Fibroblast of lung (primary cell): ENCODE data around the gene CAMK1D. TPM values are rescaled to one million over a fixed set of nuclear protein-coding genes. Genes with fewer than 3 reads are reported as not detected.
A peak's percentile ranks its signal among the peaks of the same experiment; 100 is the strongest.

Experiments used
- DNase-seq, 2 donors: peaks; one replicate each; pipeline versions ENCODE4 v3.0.0 to v3.0.0-alpha.2; 2010; ENCODE audit warnings: low read depth in 2 of 2
- H2AFZ ChIP-seq: 2 replicates; pipeline ENCODE4 v1.5.1; 2012; ENCODE audit warnings: low read length, control low read depth, inconsistent platforms
- H3K27ac ChIP-seq: 2 replicates; pipeline ENCODE4 v1.5.1; 2011; ENCODE audit warnings: low read length, control low read depth; ENCODE audit not compliant: insufficient read depth
- H3K27me3 ChIP-seq: 2 replicates; pipeline ENCODE4 v1.5.1; 2011; ENCODE audit warnings: mild to moderate bottlenecking, low read length; ENCODE audit not compliant: control insufficient read depth, insufficient read depth
- H3K36me3 ChIP-seq: 2 replicates; pipeline ENCODE4 v1.5.1; 2011; ENCODE audit warnings: low read length; ENCODE audit not compliant: control insufficient read depth, insufficient read depth
- H3K4me1 ChIP-seq: 2 replicates; pipeline ENCODE4 v1.5.1; 2011; ENCODE audit warnings: low read length; ENCODE audit not compliant: control insufficient read depth, insufficient read depth; ENCODE audit errors: extremely low read depth
- H3K4me2 ChIP-seq: 2 replicates; pipeline ENCODE4 v1.5.1; 2011; ENCODE audit warnings: low read length, control low read depth; ENCODE audit not compliant: insufficient read depth; ENCODE audit errors: extremely low read depth
- H3K4me3 ChIP-seq, 4 experiments: fragments of 200-600 bp in 1 of 4; sonication (generic) in 1 of 4; replicated peaks in 1 of 4; 2 replicates each; pipeline ENCODE4 v1.5.1; 2011 to 2016; ENCODE audit warnings: low read length in 4 of 4, low read depth in 3 of 4, mild to moderate bottlenecking in 3 of 4, control low read depth in 2 of 4, inconsistent platforms in 1 of 4, mixed read lengths in 1 of 4; ENCODE audit not compliant: insufficient read depth in 1 of 4; ENCODE audit errors: control extremely low read depth in 1 of 4
- H3K79me2 ChIP-seq: 2 replicates; pipeline ENCODE4 v1.5.1; 2012; ENCODE audit warnings: mild to moderate bottlenecking, low read length, inconsistent platforms; ENCODE audit not compliant: control insufficient read depth, insufficient read depth
- H3K9ac ChIP-seq: 2 replicates; pipeline ENCODE4 v1.5.1; 2011; ENCODE audit warnings: mild to moderate bottlenecking, low read length, control low read depth; ENCODE audit not compliant: insufficient read depth
- H3K9me3 ChIP-seq: 2 replicates; pipeline ENCODE4 v1.5.1; 2012; ENCODE audit warnings: low read depth, low read length; ENCODE audit not compliant: control insufficient read depth, insufficient read depth
- H4K20me1 ChIP-seq: 2 replicates; pipeline ENCODE4 v1.5.1; 2011; ENCODE audit warnings: low read length; ENCODE audit not compliant: control insufficient read depth, insufficient read depth; ENCODE audit errors: extremely low read depth
- EZH2 ChIP-seq: IDR thresholded peaks from 2 replicates; pipeline ENCODE4 v1.5.1; 2012; ENCODE audit warnings: low read length, control low read depth, mild to moderate bottlenecking; ENCODE audit errors: missing control alignments
- polyA plus RNA-seq, 2 donors: library from polyadenylated mRNA; depleted of rRNA in 1 of 2; stranded (reverse) in 1 of 2; unstranded in 1 of 2; fragments of >200 nt; gene quantifications; 2 replicates each; pipeline ENCODE4 v1.2.1, GENCODE V29; 2011 to 2012; ENCODE audit warnings: missing spikeins in 1 of 2
- total RNA-seq: library from RNA; depleted of rRNA; stranded (reverse); fragments of >200 nt; gene quantifications from 2 replicates; pipeline ENCODE4 v1.2.1, GENCODE V29; 2014
- TF ChIP-seq, protein P1 (sequence below), 2 donors: IDR thresholded peaks in 1 of 2; conservative IDR thresholded peaks in 1 of 2; 1 replicate in 1 of 2; 2 replicates in 1 of 2; pipeline ENCODE4 v1.5.1; 2011 to 2012; ENCODE audit warnings: low read length in 2 of 2, control low read depth in 1 of 2, inconsistent platforms in 1 of 2, low read depth in 1 of 2, mild to moderate bottlenecking in 1 of 2

CAMK1D gene
- total and polyA plus RNA-seq, 2 donors (not counting 1 experiment from before 2014, with no cell fraction given), result 2.3 TPM

DNA sequence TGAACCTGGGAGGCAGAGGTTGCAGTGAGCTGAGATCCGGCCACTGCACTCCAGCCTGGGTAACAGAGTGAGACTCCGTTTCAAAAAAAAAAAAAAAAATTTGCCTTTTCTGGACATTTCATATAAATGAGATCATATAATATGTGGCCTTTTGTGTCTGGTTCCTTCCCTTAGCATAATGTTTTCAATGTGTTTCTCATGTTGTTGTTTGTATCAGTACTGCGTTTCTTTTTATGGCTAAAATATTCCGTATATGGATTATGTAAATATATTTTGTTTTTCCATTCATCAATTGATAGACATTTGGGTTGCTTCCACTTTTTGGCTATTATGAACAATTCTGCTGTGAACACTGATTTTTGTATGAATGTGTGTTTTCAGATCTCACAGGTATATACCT, 394.6 kb downstream of the CAMK1D start:
- H3K79me2 ChIP-seq, result no peaks in the 10 kb centered on the region
- no peak overlapping the region for H3K9ac ChIP-seq
- no peaks in the 10 kb centered on the region for H3K27me3 ChIP-seq
- H3K4me3 ChIP-seq, result no peak overlapping the region
- no peaks in the 10 kb centered on the region for H3K9me3 ChIP-seq
- H4K20me1 ChIP-seq, result no peaks in the 10 kb centered on the region
- H2AFZ ChIP-seq, result no peak overlapping the region
- H3K4me2 ChIP-seq, result no peak overlapping the region
- DNase-seq, result no peak
- no peaks in the 10 kb centered on the region for H3K36me3 ChIP-seq
- no peaks in the 10 kb centered on the region for H3K4me1 ChIP-seq
- H3K27ac ChIP-seq, result no peak overlapping the region
- no peak for TF ChIP-seq EZH2
- TF ChIP-seq, protein P1, sequence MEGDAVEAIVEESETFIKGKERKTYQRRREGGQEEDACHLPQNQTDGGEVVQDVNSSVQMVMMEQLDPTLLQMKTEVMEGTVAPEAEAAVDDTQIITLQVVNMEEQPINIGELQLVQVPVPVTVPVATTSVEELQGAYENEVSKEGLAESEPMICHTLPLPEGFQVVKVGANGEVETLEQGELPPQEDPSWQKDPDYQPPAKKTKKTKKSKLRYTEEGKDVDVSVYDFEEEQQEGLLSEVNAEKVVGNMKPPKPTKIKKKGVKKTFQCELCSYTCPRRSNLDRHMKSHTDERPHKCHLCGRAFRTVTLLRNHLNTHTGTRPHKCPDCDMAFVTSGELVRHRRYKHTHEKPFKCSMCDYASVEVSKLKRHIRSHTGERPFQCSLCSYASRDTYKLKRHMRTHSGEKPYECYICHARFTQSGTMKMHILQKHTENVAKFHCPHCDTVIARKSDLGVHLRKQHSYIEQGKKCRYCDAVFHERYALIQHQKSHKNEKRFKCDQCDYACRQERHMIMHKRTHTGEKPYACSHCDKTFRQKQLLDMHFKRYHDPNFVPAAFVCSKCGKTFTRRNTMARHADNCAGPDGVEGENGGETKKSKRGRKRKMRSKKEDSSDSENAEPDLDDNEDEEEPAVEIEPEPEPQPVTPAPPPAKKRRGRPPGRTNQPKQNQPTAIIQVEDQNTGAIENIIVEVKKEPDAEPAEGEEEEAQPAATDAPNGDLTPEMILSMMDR (conservative IDR thresholded peaks at IDR 0.05 in 1 of 2, IDR thresholded peaks at IDR 0.05 in 1 of 2; ENCODE audit: low read depth in 1 of 2, low read length in 2 of 2), result no peak

DNA sequence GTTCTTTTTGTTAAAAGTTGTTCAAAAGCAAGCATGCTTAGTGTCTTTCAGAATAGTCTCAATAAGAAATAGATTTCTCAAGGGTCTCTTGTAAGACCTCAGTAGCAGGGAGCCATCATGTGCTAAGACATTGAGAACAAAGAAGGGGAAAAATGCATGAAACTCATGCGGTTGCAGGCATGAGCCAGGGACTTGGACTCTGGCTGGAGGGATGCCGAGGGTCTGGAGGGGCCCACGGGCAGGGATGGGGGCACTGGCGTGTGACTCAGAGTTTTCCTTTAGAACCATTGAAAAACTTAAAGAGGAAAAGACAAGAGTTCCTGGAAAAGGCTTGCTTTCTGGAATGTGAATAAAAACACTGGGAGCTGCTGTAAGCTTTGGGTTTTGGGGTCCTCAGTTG, 398.8 kb downstream of the CAMK1D start:
- no peaks in the 10 kb centered on the region for H3K36me3 ChIP-seq
- TF ChIP-seq EZH2, result no peak
- TF ChIP-seq, protein P1 (conservative IDR thresholded peaks at IDR 0.05 in 1 of 2, IDR thresholded peaks at IDR 0.05 in 1 of 2; ENCODE audit: low read depth in 1 of 2, low read length in 2 of 2), result no peak
- no peak overlapping the region for H3K4me2 ChIP-seq
- no peaks in the 10 kb centered on the region for H3K79me2 ChIP-seq
- H3K27me3 ChIP-seq, result no peaks in the 10 kb centered on the region
- DNase-seq, result peak in 1 of 2 donors; percentile 67
- no peaks in the 10 kb centered on the region for H3K9me3 ChIP-seq
- no peak overlapping the region for H3K9ac ChIP-seq
- H2AFZ ChIP-seq, result no peak overlapping the region
- no peak overlapping the region for H3K27ac ChIP-seq
- no peaks in the 10 kb centered on the region for H3K4me1 ChIP-seq
- no peak overlapping the region for H3K4me3 ChIP-seq
- no peaks in the 10 kb centered on the region for H4K20me1 ChIP-seq

DNA sequence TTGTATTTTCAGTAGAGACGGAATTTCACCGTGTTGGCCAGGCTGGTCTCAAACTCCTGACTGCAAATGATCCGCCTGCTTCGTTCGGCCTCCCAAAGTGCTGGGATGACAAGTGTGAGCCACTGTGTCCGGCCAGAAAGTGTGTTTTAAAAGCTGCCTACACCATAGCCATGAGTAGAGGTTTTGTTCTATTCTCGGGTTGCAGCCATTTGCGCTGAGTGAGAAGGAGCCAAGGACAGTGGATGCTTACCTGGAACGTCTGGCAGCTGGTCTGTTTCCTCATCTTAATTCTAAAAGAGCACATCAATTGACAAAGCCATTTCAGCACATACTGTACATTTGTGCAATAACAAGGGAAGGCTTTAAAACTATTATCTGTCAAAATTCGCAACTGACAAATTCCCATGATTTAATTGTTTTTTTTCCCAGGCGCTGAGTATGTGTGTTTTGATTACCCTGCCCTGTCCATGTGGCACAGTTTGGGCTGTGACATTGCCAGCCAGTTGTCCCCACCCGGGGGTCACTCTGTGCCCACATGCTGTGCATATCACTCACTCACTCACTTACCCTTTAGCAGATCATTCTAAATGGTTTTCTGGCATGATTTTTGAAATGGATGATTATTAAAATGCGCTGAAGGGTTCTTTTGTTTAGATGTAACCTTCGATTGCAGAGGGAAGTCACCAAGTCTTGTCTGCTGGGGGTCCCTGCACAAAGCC, 400.6 kb downstream of the CAMK1D start:
- Histone ChIP-seq H3K36me3 (no peaks in the 10 kb centered on the region), H3K9ac (no peak overlapping the region), H2AFZ (no peak overlapping the region), H3K4me1 (no peaks in the 10 kb centered on the region), H3K79me2 (no peaks in the 10 kb centered on the region), H3K9me3 (no peaks in the 10 kb centered on the region), H3K27me3 (no peaks in the 10 kb centered on the region), H3K4me3 (no peak overlapping the region), H3K27ac (no peak overlapping the region), H4K20me1 (no peaks in the 10 kb centered on the region), H3K4me2 (no peak overlapping the region)
- TF ChIP-seq, protein P1 (conservative IDR thresholded peaks at IDR 0.05 in 1 of 2, IDR thresholded peaks at IDR 0.05 in 1 of 2; ENCODE audit: low read depth in 1 of 2, low read length in 2 of 2), result no peak
- no peak for TF ChIP-seq EZH2
- no peak for DNase-seq
